ENCODE measurements around the gene MOGAT1. TPM values are rescaled to one million over a fixed set of nuclear protein-coding genes. Genes with fewer than 3 reads are reported as not detected.
A peak's percentile ranks its signal among the peaks of the same experiment; 100 is the strongest.

The MOGAT1 gene
- total RNA-seq, 1 experiment from 2014 or later, result not detected

- BruUV-seq (replicated peaks), result no TSS peak
- Histone ChIP-seq H3K9me3 (ENCODE audit: low read length) (no peaks in the 10 kb centered on the region), H3K4me1 (ENCODE audit: insufficient read depth, low read length) (peaks cover 22% of the 10 kb centered on the region; the same call in 1 of the 2 replicates), H3K36me3 (ENCODE audit: low read depth, low read length) (no peaks in the 10 kb centered on the region), H3K4me2 (ENCODE audit: low read length) (no peak overlapping the region), H3K27ac (ENCODE audit: low read length) (no peak overlapping the region), H3F3A (ENCODE audit: low read length, unreplicated experiment) (no peaks in the 10 kb centered on the region), H3K9me2 (replicated peaks; ENCODE audit: low read length) (no peaks in the 10 kb centered on the region), H4K20me1 (ENCODE audit: low read length) (no peaks in the 10 kb centered on the region), H3K9ac (ENCODE audit: low read length) (no peak overlapping the region), H2AFZ (ENCODE audit: low read length) (no peak overlapping the region), H3K79me2 (ENCODE audit: low read length) (no peaks in the 10 kb centered on the region), H3K27me3 (ENCODE audit: low read length) (no peaks in the 10 kb centered on the region), H3K4me3 (ENCODE audit: low read length) (no peak overlapping the region)
- DNase-seq (no peak), ATAC-seq (no peak)
- POLR2A ChIA-PET (ENCODE audit: unreplicated experiment), result no interaction called here
- CTCF ChIA-PET, result interaction anchor here (0.9 kb wide), 2 partner anchors 16 to 197 kb away, joined by 3 to 4 read pairs; no protein-coding TSS in a partner anchor
- TF ChIP-seq EZH2 (IDR thresholded peaks at IDR 0.05; ENCODE audit: low read length, unreplicated experiment) (no peak), CTCF (conservative IDR thresholded peaks at IDR 0.05; ENCODE audit: low read depth, low read length) (no peak), EZH2phosphoT487 (IDR thresholded peaks at IDR 0.05; ENCODE audit: borderline replicate concordance, low read length) (no peak)
- intact Hi-C loops (cut with micrococcal nuclease), result loop anchor here (5.0 kb wide), 1 partner anchor 136 kb away; no protein-coding TSS in a partner anchor
Observed at GRCh38 chr2:222706616-222707015, 35.2 kb downstream of the MOGAT1 start.

- POLR2A ChIA-PET (ENCODE audit: unreplicated experiment), result no interaction called here
- Histone ChIP-seq H3K4me2 (ENCODE audit: low read length) (no peak overlapping the region), H3K27me3 (ENCODE audit: low read length) (no peaks in the 10 kb centered on the region), H3K4me3 (ENCODE audit: low read length) (no peak overlapping the region), H3K9ac (ENCODE audit: low read length) (no peak overlapping the region), H2AFZ (ENCODE audit: low read length) (peak overlapping the region; percentile 9; the same call in 1 of the 2 replicates), H3K27ac (ENCODE audit: low read length) (peak overlapping the region; percentile 43), H4K20me1 (ENCODE audit: low read length) (no peaks in the 10 kb centered on the region), H3K79me2 (ENCODE audit: low read length) (no peaks in the 10 kb centered on the region), H3F3A (ENCODE audit: low read length, unreplicated experiment) (no peaks in the 10 kb centered on the region), H3K36me3 (ENCODE audit: low read depth, low read length) (no peaks in the 10 kb centered on the region), H3K4me1 (ENCODE audit: insufficient read depth, low read length) (peaks cover 22% of the 10 kb centered on the region; the same call in 1 of the 2 replicates), H3K9me2 (replicated peaks; ENCODE audit: low read length) (no peaks in the 10 kb centered on the region), H3K9me3 (ENCODE audit: low read length) (no peaks in the 10 kb centered on the region)
- ATAC-seq (no peak; the same call in 1 of the 2 replicates), DNase-seq (no peak)
- TF ChIP-seq EZH2phosphoT487 (IDR thresholded peaks at IDR 0.05; ENCODE audit: borderline replicate concordance, low read length), result no peak
- no peak for TF ChIP-seq CTCF (conservative IDR thresholded peaks at IDR 0.05; ENCODE audit: low read depth, low read length)
- TF ChIP-seq EZH2 (IDR thresholded peaks at IDR 0.05; ENCODE audit: low read length, unreplicated experiment), result no peak
- intact Hi-C loops (cut with micrococcal nuclease), result loop anchor here (5.0 kb wide), 1 partner anchor 135 kb away; no protein-coding TSS in a partner anchor
- BruUV-seq (replicated peaks), result no TSS peak
- CTCF ChIA-PET, result interaction anchor here (0.5 to 1.2 kb wide), 6 partner anchors 17 to 183 kb away, joined by 3 to 8 read pairs (median 5); no protein-coding TSS in a partner anchor
Observed at GRCh38 chr2:222707102-222707688, 35.7 kb downstream of the MOGAT1 start.
